ENCODE measurements around the gene MAGEC1. TPM values are rescaled to one million over a fixed set of nuclear protein-coding genes. Genes with fewer than 3 reads are reported as not detected.

Gene MAGEC1
- polyA plus RNA-seq, 1 donor (not counting 4 experiments of a cell fraction or from before 2014, with no cell fraction given): not detected

DNA sequence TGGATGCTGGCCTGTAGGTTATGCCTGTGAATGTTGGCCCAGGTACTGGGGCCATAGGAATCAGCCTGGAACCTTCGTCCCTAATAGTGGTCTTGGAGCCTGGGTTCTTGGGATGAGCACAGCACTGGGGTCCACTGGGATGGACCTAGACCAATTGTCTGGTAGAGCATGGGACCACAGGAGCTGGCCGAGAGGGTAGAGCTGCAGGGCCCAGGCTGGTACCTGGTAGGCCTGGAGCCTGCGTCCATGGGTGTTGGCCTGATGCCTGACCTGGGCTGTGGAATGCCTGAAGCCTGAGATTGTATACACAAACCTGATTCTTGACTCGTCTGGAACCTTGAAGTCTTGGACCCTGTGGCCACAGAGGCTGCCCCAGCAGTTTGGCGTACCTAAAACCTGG lies 48.9 kb downstream of the MAGEC1 start:
- DNase-seq (ENCODE audit: low read depth, low spot score): no peak
- no peak overlapping the region for H3K4me3 ChIP-seq (ENCODE audit: control insufficient read depth in 2 of 3, extremely low read depth in 1 of 3, insufficient read depth in 2 of 3, low read depth in 1 of 3, low read length in 3 of 3)
- TF ChIP-seq EZH2 (IDR thresholded peaks at IDR 0.05; ENCODE audit: low read length): no peak
- TF ChIP-seq, protein P1, sequence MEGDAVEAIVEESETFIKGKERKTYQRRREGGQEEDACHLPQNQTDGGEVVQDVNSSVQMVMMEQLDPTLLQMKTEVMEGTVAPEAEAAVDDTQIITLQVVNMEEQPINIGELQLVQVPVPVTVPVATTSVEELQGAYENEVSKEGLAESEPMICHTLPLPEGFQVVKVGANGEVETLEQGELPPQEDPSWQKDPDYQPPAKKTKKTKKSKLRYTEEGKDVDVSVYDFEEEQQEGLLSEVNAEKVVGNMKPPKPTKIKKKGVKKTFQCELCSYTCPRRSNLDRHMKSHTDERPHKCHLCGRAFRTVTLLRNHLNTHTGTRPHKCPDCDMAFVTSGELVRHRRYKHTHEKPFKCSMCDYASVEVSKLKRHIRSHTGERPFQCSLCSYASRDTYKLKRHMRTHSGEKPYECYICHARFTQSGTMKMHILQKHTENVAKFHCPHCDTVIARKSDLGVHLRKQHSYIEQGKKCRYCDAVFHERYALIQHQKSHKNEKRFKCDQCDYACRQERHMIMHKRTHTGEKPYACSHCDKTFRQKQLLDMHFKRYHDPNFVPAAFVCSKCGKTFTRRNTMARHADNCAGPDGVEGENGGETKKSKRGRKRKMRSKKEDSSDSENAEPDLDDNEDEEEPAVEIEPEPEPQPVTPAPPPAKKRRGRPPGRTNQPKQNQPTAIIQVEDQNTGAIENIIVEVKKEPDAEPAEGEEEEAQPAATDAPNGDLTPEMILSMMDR (optimal IDR thresholded peaks at IDR 0.05 in 1 of 3, IDR thresholded peaks at IDR 0.05 in 1 of 3, conservative IDR thresholded peaks at IDR 0.05 in 1 of 3; ENCODE audit: extremely low read depth in 1 of 3, insufficient read depth in 2 of 3, low read length in 3 of 3): no peak
- H3K4me2 ChIP-seq (ENCODE audit: control insufficient read depth, extremely low read depth, insufficient read depth, low read depth, low read length): no peak overlapping the region
- FAIRE-seq: no peak
- no peaks in the 10 kb centered on the region for H3K9me3 ChIP-seq (ENCODE audit: control insufficient read depth, low read depth, low read length)
- H3K27me3 ChIP-seq (ENCODE audit: control insufficient read depth, extremely low read depth, insufficient read depth, low read length): no peaks in the 10 kb centered on the region
- H3K36me3 ChIP-seq (ENCODE audit: control insufficient read depth in 2 of 2, extremely low read depth in 1 of 2, insufficient read depth in 2 of 2, low read length in 2 of 2): no peaks in the 10 kb centered on the region
- no peaks in the 10 kb centered on the region for H3K79me2 ChIP-seq (ENCODE audit: control insufficient read depth, insufficient read depth, low read length)
- dilution Hi-C loops (cut with MboI; ENCODE audit: extremely low pct_ligation_motif_present, low sequenced_read_pairs): no loop called here
- no peak overlapping the region for H3K9ac ChIP-seq (ENCODE audit: control insufficient read depth, extremely low read depth, insufficient read depth, low read length)
- H3K4me1 ChIP-seq (ENCODE audit: control insufficient read depth, extremely low read depth, insufficient read depth, low read length): no peaks in the 10 kb centered on the region
- H4K20me1 ChIP-seq (ENCODE audit: control insufficient read depth, extremely low read depth, insufficient read depth, low read length): no peaks in the 10 kb centered on the region
- H2AFZ ChIP-seq (ENCODE audit: control insufficient read depth, low read length): no peak overlapping the region
- no peaks in the 10 kb centered on the region for H3K9me1 ChIP-seq (ENCODE audit: control insufficient read depth, extremely low read depth, insufficient read depth, low read length)
- H3K27ac ChIP-seq (ENCODE audit: control insufficient read depth, insufficient read depth, low read length): no peak overlapping the region

DNA sequence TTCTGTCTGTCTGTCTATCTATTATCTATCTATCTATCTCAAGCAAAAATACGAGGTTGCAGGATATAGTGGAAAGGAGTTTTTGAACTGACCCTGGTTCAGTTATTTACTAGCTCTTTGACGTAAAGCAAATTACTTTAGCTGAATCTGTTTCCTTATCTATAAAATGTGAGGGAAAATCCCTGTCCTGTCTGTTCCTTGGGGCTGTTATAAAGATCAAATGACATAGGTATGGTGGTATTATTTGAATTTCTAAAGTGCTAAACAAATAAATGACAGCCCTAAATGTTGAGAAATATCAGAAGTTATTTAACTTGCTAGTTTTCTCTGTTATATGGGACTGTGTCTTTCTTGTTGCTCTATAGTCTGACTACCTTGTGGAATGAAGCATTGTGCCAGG lies 55.0 kb downstream of the MAGEC1 start:
- DNase-seq (ENCODE audit: low read depth, low spot score) (no peak), FAIRE-seq (no peak)
- TF ChIP-seq EZH2 (IDR thresholded peaks at IDR 0.05; ENCODE audit: low read length): no peak
- TF ChIP-seq, protein P1 (optimal IDR thresholded peaks at IDR 0.05 in 1 of 3, IDR thresholded peaks at IDR 0.05 in 1 of 3, conservative IDR thresholded peaks at IDR 0.05 in 1 of 3; ENCODE audit: extremely low read depth in 1 of 3, insufficient read depth in 2 of 3, low read length in 3 of 3): no peak
- no peaks in the 10 kb centered on the region for H3K36me3 ChIP-seq (ENCODE audit: control insufficient read depth in 2 of 2, extremely low read depth in 1 of 2, insufficient read depth in 2 of 2, low read length in 2 of 2)
- no peak overlapping the region for H3K4me2 ChIP-seq (ENCODE audit: control insufficient read depth, extremely low read depth, insufficient read depth, low read depth, low read length)
- no peak overlapping the region for H3K9ac ChIP-seq (ENCODE audit: control insufficient read depth, extremely low read depth, insufficient read depth, low read length)
- no peaks in the 10 kb centered on the region for H4K20me1 ChIP-seq (ENCODE audit: control insufficient read depth, extremely low read depth, insufficient read depth, low read length)
- no peak overlapping the region for H2AFZ ChIP-seq (ENCODE audit: control insufficient read depth, low read length)
- H3K27ac ChIP-seq (ENCODE audit: control insufficient read depth, insufficient read depth, low read length): no peak overlapping the region
- H3K9me1 ChIP-seq (ENCODE audit: control insufficient read depth, extremely low read depth, insufficient read depth, low read length): no peaks in the 10 kb centered on the region
- no peaks in the 10 kb centered on the region for H3K79me2 ChIP-seq (ENCODE audit: control insufficient read depth, insufficient read depth, low read length)
- dilution Hi-C loops (cut with MboI; ENCODE audit: extremely low pct_ligation_motif_present, low sequenced_read_pairs): no loop called here
- H3K4me1 ChIP-seq (ENCODE audit: control insufficient read depth, extremely low read depth, insufficient read depth, low read length): no peaks in the 10 kb centered on the region
- H3K9me3 ChIP-seq (ENCODE audit: control insufficient read depth, low read depth, low read length): no peaks in the 10 kb centered on the region
- H3K4me3 ChIP-seq (ENCODE audit: control insufficient read depth in 2 of 3, extremely low read depth in 1 of 3, insufficient read depth in 2 of 3, low read depth in 1 of 3, low read length in 3 of 3): no peak overlapping the region
- no peaks in the 10 kb centered on the region for H3K27me3 ChIP-seq (ENCODE audit: control insufficient read depth, extremely low read depth, insufficient read depth, low read length)

Other genes starting within 250 kb of the MAGEC1 start
- not detected in 3 replicates for gene SPANXD, start 205.2 kb upstream of the MAGEC1 start, polyA plus RNA-seq
- gene MAGEC3, start 65.6 kb upstream of the MAGEC1 start, polyA plus RNA-seq: not detected in 3 replicates